ENCODE data around the gene KMT2C. TPM values are rescaled to one million over a fixed set of nuclear protein-coding genes. Genes with fewer than 3 reads are reported as not detected.

The KMT2C gene
- total and polyA plus RNA-seq, 2 of the 8 experiments (the other 6 are each of a cell fraction or from before 2014, with no cell fraction given): 9.1 to 40.8 TPM

GRCh38 chr7:152090747-152091146 lies 345.1 kb downstream of the KMT2C start (continued):
- TF ChIP-seq ATF2 (IDR thresholded peaks at IDR 0.05; ENCODE audit: low read length) (no peak), NANOG (IDR thresholded peaks at IDR 0.05; ENCODE audit: insufficient read depth, low read depth, low read length, poor library complexity, severe bottlenecking) (no peak), RXRA (IDR thresholded peaks at IDR 0.05; ENCODE audit: insufficient read depth, low read depth, low read length) (no peak)
- TF ChIP-seq, protein P1, sequence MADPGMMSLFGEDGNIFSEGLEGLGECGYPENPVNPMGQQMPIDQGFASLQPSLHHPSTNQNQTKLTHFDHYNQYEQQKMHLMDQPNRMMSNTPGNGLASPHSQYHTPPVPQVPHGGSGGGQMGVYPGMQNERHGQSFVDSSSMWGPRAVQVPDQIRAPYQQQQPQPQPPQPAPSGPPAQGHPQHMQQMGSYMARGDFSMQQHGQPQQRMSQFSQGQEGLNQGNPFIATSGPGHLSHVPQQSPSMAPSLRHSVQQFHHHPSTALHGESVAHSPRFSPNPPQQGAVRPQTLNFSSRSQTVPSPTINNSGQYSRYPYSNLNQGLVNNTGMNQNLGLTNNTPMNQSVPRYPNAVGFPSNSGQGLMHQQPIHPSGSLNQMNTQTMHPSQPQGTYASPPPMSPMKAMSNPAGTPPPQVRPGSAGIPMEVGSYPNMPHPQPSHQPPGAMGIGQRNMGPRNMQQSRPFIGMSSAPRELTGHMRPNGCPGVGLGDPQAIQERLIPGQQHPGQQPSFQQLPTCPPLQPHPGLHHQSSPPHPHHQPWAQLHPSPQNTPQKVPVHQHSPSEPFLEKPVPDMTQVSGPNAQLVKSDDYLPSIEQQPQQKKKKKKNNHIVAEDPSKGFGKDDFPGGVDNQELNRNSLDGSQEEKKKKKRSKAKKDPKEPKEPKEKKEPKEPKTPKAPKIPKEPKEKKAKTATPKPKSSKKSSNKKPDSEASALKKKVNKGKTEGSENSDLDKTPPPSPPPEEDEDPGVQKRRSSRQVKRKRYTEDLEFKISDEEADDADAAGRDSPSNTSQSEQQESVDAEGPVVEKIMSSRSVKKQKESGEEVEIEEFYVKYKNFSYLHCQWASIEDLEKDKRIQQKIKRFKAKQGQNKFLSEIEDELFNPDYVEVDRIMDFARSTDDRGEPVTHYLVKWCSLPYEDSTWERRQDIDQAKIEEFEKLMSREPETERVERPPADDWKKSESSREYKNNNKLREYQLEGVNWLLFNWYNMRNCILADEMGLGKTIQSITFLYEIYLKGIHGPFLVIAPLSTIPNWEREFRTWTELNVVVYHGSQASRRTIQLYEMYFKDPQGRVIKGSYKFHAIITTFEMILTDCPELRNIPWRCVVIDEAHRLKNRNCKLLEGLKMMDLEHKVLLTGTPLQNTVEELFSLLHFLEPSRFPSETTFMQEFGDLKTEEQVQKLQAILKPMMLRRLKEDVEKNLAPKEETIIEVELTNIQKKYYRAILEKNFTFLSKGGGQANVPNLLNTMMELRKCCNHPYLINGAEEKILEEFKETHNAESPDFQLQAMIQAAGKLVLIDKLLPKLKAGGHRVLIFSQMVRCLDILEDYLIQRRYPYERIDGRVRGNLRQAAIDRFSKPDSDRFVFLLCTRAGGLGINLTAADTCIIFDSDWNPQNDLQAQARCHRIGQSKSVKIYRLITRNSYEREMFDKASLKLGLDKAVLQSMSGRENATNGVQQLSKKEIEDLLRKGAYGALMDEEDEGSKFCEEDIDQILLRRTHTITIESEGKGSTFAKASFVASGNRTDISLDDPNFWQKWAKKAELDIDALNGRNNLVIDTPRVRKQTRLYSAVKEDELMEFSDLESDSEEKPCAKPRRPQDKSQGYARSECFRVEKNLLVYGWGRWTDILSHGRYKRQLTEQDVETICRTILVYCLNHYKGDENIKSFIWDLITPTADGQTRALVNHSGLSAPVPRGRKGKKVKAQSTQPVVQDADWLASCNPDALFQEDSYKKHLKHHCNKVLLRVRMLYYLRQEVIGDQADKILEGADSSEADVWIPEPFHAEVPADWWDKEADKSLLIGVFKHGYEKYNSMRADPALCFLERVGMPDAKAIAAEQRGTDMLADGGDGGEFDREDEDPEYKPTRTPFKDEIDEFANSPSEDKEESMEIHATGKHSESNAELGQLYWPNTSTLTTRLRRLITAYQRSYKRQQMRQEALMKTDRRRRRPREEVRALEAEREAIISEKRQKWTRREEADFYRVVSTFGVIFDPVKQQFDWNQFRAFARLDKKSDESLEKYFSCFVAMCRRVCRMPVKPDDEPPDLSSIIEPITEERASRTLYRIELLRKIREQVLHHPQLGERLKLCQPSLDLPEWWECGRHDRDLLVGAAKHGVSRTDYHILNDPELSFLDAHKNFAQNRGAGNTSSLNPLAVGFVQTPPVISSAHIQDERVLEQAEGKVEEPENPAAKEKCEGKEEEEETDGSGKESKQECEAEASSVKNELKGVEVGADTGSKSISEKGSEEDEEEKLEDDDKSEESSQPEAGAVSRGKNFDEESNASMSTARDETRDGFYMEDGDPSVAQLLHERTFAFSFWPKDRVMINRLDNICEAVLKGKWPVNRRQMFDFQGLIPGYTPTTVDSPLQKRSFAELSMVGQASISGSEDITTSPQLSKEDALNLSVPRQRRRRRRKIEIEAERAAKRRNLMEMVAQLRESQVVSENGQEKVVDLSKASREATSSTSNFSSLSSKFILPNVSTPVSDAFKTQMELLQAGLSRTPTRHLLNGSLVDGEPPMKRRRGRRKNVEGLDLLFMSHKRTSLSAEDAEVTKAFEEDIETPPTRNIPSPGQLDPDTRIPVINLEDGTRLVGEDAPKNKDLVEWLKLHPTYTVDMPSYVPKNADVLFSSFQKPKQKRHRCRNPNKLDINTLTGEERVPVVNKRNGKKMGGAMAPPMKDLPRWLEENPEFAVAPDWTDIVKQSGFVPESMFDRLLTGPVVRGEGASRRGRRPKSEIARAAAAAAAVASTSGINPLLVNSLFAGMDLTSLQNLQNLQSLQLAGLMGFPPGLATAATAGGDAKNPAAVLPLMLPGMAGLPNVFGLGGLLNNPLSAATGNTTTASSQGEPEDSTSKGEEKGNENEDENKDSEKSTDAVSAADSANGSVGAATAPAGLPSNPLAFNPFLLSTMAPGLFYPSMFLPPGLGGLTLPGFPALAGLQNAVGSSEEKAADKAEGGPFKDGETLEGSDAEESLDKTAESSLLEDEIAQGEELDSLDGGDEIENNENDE (IDR thresholded peaks at IDR 0.05; ENCODE audit: insufficient replicate concordance, low read length): no peak

Data from H1 (cell line).